D721Med (cell line): ENCODE data around the gene UCK2.
A peak's percentile ranks its signal among the peaks of the same experiment; 100 is the strongest.

Experiments used
- DNase-seq: peaks from one replicate; pipeline ENCODE4 v3.0.0; 2011; ENCODE audit warnings: low spot score; ENCODE audit not compliant: insufficient read length
- FAIRE-seq: peaks from 2 replicates; lab custom pipeline; 2011; peaks lifted over from hg19 to GRCh38; lab: Jason Lieb, UNC
- TF ChIP-seq, protein P1 (sequence below): IDR thresholded peaks from 2 replicates; pipeline ENCODE4 v1.5.1; 2012; ENCODE audit warnings: mild to moderate bottlenecking, control low read depth; ENCODE audit not compliant: insufficient read depth; ENCODE audit errors: missing control alignments

UCK2 gene

GRCh38 chr1:165807613-165808012 is 19.8 kb upstream of the UCK2 start:
- FAIRE-seq: no peak
- TF ChIP-seq, protein P1, sequence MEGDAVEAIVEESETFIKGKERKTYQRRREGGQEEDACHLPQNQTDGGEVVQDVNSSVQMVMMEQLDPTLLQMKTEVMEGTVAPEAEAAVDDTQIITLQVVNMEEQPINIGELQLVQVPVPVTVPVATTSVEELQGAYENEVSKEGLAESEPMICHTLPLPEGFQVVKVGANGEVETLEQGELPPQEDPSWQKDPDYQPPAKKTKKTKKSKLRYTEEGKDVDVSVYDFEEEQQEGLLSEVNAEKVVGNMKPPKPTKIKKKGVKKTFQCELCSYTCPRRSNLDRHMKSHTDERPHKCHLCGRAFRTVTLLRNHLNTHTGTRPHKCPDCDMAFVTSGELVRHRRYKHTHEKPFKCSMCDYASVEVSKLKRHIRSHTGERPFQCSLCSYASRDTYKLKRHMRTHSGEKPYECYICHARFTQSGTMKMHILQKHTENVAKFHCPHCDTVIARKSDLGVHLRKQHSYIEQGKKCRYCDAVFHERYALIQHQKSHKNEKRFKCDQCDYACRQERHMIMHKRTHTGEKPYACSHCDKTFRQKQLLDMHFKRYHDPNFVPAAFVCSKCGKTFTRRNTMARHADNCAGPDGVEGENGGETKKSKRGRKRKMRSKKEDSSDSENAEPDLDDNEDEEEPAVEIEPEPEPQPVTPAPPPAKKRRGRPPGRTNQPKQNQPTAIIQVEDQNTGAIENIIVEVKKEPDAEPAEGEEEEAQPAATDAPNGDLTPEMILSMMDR: no peak

DNA sequence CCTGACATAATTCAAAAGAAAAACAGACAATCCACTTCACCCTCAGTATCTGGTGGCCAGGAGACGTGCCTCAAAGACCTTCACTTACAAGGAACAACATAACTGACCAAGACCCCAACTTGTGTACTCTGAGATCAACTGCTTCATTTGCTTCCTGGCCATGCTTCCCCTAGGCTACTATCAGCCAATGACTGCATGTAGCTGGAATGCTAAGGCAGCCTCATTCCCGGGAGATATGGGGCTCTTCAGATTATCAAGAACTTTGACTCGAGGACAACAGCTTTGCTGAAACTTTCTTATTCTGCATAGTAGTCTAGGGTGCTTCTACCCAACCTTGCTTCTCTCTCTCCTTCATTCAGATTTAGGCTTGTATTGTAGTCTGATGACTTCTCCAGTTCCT is 11.7 kb upstream of the UCK2 start:
- DNase-seq (no peak), FAIRE-seq (no peak)
- TF ChIP-seq, protein P1: no peak

More at GRCh38 chr1:165807613-165808012, 19.8 kb upstream of the UCK2 start:
- DNase-seq: no peak

GRCh38 chr1:165816157-165816556 is 11.3 kb upstream of the UCK2 start:
- TF ChIP-seq, protein P1: no peak
- FAIRE-seq (no peak), DNase-seq (no peak)

DNA sequence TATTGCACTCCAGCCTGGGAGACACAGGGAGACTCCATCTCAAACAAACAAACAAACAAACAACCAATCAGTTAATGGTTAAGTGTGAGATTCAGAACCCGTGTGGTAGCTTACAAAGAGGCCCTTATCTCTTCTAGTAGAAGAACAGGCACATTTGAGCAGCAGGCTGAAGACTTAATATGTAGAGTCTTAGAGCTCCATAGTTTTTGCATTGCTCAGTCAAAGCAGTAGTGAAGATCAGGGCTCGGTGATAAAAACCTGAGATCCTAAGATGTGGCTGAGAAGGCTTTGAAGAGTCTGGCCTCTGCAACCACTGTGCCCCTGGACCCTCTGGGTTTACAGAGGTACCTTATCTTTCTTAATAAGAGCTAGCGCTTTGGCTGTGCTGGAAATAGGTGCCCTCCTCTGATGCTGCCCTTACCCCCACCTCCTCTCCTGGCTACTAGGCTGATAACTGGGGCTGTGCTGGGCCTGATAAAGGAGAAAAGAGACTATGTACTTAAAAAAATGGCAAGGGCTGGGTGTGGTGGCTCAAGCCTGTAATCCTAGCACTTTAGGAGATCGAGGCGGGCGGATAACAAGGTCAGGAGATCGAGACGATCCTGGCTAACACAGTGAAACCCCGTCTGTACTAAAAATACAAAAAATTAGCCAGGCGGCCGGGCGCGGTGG is 10.5 kb upstream of the UCK2 start:
- TF ChIP-seq, protein P1: no peak
- peak; percentile 21 for FAIRE-seq
- DNase-seq: no peak

DNA sequence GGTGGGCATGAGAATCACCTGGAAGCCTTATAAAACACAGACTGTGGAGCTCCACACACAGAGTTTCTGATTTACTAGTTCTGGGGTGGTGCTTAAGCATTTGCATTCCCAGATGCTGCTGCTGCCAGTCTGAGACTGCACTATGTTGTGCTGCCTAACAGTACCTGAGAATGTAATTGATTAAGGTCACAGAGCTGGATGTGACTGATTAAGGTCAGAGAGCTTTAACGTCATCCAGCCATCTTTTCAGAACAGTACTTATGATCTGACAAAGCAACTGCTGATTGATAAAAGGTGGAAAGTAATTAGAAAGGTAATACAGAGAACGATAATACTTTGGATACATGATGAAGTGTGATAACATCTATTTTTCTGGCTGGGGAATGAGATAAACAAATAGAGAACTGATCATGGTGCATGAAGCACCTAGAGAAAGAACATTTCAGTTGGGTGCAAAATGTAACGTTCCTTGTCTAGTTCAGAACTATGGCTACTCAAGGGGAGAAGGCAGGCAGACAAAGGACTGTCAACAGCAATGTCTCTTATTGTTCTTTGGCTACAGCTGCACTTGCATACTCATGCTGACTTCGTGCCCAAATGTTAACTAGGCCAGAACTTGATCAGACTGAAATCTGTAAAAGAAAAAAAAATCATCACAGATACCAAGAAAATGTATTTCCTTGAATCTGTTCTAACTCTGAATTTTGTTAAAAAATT is 3.7 kb upstream of the UCK2 start:
- peak; percentile 74 for FAIRE-seq
- DNase-seq: no peak
- TF ChIP-seq, protein P1: no peak

DNA sequence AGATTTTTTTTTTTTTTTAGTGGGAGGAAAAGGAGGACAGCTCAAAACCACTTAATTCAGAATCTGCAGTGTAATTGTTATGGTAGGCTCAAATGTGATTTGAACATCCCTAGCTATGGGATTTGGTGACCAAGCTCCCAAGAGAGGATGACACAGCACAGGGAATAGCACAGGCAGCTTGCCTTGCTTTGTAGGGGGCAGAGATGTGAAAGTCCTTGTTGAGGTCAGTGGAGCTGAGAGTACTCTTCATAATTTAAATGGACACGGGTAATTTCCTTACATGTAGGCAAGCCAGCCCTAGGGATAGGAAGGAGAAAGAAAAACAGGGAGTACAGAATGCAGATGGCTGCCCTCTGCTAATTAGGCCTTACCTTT is 3.2 kb upstream of the UCK2 start:
- TF ChIP-seq, protein P1: no peak
- FAIRE-seq (no peak), DNase-seq (no peak)

- peak; percentile 41 for FAIRE-seq
- TF ChIP-seq, protein P1: no peak
- DNase-seq: no peak
Observed at GRCh38 chr1:165826565-165827267, 698 bp upstream of the UCK2 start.
